Measurements from ENCODE around the gene OR10AG1. TPM values are rescaled to one million over a fixed set of nuclear protein-coding genes. Genes with fewer than 3 reads are reported as not detected.

The OR10AG1 gene
- total and polyA plus RNA-seq, 10 of the 15 experiments (the other 5 are each of a cell fraction or from before 2014, with no cell fraction given), result not detected

DNA sequence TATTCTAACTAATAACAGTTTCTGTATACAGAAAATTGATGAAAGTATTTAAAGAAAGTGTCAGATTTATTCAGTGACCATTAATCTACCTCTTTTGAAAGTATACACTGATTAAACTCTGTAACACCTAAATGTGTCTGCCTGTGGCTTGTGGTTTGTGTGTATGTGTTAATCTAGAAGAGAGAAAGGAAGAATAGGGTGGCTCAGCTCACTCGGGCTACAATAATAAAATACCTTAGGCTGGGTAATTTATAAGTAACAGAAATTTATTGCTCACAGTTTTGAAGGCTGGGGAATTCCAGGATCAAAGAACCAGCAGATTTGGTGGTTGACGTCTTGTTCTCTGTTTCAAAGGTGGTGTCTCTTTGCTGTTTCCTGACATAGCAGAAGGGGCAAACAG lies 44.1 kb upstream of the OR10AG1 start (continued):
- TF ChIP-seq, protein P1, sequence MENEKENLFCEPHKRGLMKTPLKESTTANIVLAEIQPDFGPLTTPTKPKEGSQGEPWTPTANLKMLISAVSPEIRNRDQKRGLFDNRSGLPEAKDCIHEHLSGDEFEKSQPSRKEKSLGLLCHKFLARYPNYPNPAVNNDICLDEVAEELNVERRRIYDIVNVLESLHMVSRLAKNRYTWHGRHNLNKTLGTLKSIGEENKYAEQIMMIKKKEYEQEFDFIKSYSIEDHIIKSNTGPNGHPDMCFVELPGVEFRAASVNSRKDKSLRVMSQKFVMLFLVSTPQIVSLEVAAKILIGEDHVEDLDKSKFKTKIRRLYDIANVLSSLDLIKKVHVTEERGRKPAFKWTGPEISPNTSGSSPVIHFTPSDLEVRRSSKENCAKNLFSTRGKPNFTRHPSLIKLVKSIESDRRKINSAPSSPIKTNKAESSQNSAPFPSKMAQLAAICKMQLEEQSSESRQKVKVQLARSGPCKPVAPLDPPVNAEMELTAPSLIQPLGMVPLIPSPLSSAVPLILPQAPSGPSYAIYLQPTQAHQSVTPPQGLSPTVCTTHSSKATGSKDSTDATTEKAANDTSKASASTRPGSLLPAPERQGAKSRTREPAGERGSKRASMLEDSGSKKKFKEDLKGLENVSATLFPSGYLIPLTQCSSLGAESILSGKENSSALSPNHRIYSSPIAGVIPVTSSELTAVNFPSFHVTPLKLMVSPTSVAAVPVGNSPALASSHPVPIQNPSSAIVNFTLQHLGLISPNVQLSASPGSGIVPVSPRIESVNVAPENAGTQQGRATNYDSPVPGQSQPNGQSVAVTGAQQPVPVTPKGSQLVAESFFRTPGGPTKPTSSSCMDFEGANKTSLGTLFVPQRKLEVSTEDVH (IDR thresholded peaks at IDR 0.05; ENCODE audit: low read depth, partially characterized antibody), result no peak

DNA sequence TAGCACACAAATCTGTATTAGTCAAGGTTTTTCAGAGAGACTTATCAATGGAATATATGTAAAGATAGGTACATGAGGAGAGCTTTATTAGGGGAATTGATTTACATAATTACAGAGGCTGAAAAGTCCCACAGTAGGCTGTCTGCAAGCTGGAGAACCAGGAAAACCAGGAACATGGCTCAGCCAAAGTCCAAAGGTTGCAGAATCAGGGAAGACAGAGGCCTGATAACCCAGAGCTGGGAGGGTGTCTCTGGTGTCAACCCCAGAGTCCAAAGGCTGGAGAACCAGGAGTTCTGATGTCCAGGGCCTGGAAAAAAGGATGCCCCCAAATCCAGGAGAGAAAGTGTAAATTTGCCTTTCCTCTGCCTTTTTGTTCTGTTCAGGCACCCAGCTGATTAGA lies 41.0 kb upstream of the OR10AG1 start:
- H3K27me3 ChIP-seq (replicated peaks in 1 of 2; ENCODE audit: control insufficient read depth in 2 of 2, insufficient read depth in 2 of 2, low read length in 1 of 2), result no peaks in the 10 kb centered on the region
- H3K4me1 ChIP-seq (ENCODE audit: control insufficient read depth, insufficient read depth, low read length), result no peaks in the 10 kb centered on the region
- ChIA-PET POLR2A (interaction anchor here (0.7 kb wide), 1 partner anchor 64 kb away, joined by 7 read pairs; no protein-coding TSS in a partner anchor), SMC1A (ENCODE audit: uncharacterized antibody, unreplicated experiment) (no interaction called here), CTCF (no interaction called here), RAD21 (ENCODE audit: unreplicated experiment) (no interaction called here)
- ATAC-seq (no peak), DNase-seq (ENCODE audit: low read depth, low spot score) (no peak), FAIRE-seq (no peak)
- H2AFZ ChIP-seq (ENCODE audit: control insufficient read depth, low read depth, low read length), result no peak overlapping the region
- H3K9ac ChIP-seq (ENCODE audit: control insufficient read depth, insufficient read depth, low read length), result no peak overlapping the region
- H3K79me2 ChIP-seq (ENCODE audit: control insufficient read depth, insufficient read depth, low read length), result no peaks in the 10 kb centered on the region
- intact Hi-C loops (cut with micrococcal nuclease; ENCODE audit: unreplicated experiment), result no loop called here
- no peak overlapping the region for H3K4me2 ChIP-seq (ENCODE audit: control insufficient read depth, insufficient read depth)
- BruUV-seq (replicated peaks), result no TSS peak
- in situ Hi-C loops (cut with MboI), result no loop called here
- H3K36me3 ChIP-seq (ENCODE audit: control insufficient read depth in 2 of 2, insufficient read depth in 2 of 2, low read length in 1 of 2), result no peaks in the 10 kb centered on the region
- no peak overlapping the region for H3K27ac ChIP-seq (ENCODE audit: control insufficient read depth, insufficient read depth)
- H4K20me1 ChIP-seq (ENCODE audit: control insufficient read depth, insufficient read depth), result no peaks in the 10 kb centered on the region
- H3K4me3 ChIP-seq, result no peak overlapping the region
- no peaks in the 10 kb centered on the region for H3K9me3 ChIP-seq (replicated peaks; ENCODE audit: control insufficient read depth, insufficient read depth, low read length)
- TF ChIP-seq JUND (IDR thresholded peaks at IDR 0.05; ENCODE audit: low read depth, low read length) (no peak), TCF7 (IDR thresholded peaks at IDR 0.05; ENCODE audit: borderline replicate concordance) (no peak), HCFC1 (IDR thresholded peaks at IDR 0.05; ENCODE audit: low read length) (no peak), HDGF (IDR thresholded peaks at IDR 0.05) (no peak), DPF2 (IDR thresholded peaks at IDR 0.05) (no peak), POLR2AphosphoS5 (IDR thresholded peaks at IDR 0.05; ENCODE audit: low read length) (no peak), CREB1 (IDR thresholded peaks at IDR 0.05; ENCODE audit: low read depth) (no peak), GATAD2B (conservative IDR thresholded peaks at IDR 0.05; ENCODE audit: low read depth) (no peak), POU2F2 (IDR thresholded peaks at IDR 0.05; ENCODE audit: borderline replicate concordance, low read depth, low read length) (no peak)
- TF ChIP-seq, protein P2, sequence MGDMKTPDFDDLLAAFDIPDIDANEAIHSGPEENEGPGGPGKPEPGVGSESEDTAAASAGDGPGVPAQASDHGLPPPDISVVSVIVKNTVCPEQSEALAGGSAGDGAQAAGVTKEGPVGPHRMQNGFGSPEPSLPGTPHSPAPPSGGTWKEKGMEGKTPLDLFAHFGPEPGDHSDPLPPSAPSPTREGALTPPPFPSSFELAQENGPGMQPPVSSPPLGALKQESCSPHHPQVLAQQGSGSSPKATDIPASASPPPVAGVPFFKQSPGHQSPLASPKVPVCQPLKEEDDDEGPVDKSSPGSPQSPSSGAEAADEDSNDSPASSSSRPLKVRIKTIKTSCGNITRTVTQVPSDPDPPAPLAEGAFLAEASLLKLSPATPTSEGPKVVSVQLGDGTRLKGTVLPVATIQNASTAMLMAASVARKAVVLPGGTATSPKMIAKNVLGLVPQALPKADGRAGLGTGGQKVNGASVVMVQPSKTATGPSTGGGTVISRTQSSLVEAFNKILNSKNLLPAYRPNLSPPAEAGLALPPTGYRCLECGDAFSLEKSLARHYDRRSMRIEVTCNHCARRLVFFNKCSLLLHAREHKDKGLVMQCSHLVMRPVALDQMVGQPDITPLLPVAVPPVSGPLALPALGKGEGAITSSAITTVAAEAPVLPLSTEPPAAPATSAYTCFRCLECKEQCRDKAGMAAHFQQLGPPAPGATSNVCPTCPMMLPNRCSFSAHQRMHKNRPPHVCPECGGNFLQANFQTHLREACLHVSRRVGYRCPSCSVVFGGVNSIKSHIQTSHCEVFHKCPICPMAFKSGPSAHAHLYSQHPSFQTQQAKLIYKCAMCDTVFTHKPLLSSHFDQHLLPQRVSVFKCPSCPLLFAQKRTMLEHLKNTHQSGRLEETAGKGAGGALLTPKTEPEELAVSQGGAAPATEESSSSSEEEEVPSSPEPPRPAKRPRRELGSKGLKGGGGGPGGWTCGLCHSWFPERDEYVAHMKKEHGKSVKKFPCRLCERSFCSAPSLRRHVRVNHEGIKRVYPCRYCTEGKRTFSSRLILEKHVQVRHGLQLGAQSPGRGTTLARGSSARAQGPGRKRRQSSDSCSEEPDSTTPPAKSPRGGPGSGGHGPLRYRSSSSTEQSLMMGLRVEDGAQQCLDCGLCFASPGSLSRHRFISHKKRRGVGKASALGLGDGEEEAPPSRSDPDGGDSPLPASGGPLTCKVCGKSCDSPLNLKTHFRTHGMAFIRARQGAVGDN (IDR thresholded peaks at IDR 0.05), result no peak
- TF ChIP-seq, protein P3, sequence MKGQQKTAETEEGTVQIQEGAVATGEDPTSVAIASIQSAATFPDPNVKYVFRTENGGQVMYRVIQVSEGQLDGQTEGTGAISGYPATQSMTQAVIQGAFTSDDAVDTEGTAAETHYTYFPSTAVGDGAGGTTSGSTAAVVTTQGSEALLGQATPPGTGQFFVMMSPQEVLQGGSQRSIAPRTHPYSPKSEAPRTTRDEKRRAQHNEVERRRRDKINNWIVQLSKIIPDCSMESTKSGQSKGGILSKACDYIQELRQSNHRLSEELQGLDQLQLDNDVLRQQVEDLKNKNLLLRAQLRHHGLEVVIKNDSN (IDR thresholded peaks at IDR 0.05; ENCODE audit: borderline replicate concordance, extremely low read length, insufficient read depth, low read depth, low read length), result no peak
- TF ChIP-seq, protein P4, sequence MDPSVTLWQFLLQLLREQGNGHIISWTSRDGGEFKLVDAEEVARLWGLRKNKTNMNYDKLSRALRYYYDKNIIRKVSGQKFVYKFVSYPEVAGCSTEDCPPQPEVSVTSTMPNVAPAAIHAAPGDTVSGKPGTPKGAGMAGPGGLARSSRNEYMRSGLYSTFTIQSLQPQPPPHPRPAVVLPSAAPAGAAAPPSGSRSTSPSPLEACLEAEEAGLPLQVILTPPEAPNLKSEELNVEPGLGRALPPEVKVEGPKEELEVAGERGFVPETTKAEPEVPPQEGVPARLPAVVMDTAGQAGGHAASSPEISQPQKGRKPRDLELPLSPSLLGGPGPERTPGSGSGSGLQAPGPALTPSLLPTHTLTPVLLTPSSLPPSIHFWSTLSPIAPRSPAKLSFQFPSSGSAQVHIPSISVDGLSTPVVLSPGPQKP (IDR thresholded peaks at IDR 0.05; ENCODE audit: low read depth, low read length), result no peak
- TF ChIP-seq, protein P5, sequence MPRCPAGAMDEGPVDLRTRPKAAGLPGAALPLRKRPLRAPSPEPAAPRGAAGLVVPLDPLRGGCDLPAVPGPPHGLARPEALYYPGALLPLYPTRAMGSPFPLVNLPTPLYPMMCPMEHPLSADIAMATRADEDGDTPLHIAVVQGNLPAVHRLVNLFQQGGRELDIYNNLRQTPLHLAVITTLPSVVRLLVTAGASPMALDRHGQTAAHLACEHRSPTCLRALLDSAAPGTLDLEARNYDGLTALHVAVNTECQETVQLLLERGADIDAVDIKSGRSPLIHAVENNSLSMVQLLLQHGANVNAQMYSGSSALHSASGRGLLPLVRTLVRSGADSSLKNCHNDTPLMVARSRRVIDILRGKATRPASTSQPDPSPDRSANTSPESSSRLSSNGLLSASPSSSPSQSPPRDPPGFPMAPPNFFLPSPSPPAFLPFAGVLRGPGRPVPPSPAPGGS (IDR thresholded peaks at IDR 0.05; ENCODE audit: borderline replicate concordance, insufficient read depth, low read depth, low read length, poor library complexity, severe bottlenecking), result no peak

Data from GM12878 (cell line).